Stimulated activated CD4-positive, alpha-beta T cell treated with anti-CD3 and anti-CD28 coated beads, TNF-alpha, amount 100 ng/mL, for 4 hours (primary cell): ENCODE measurements around the gene TNP2.
"Not testable (repeated sequence)": the region's sequence is repeated elsewhere in the genome, so short reads cannot be mapped to it uniquely, and the experiment has no call there.

ENCODE experiments used
- DNase-seq, 3 experiments: peaks; one replicate each; pipeline ENCODE4 v3.0.0-alpha.2; 2020; ENCODE audit warnings: low read depth in 3 of 3

Gene TNP2

DNA sequence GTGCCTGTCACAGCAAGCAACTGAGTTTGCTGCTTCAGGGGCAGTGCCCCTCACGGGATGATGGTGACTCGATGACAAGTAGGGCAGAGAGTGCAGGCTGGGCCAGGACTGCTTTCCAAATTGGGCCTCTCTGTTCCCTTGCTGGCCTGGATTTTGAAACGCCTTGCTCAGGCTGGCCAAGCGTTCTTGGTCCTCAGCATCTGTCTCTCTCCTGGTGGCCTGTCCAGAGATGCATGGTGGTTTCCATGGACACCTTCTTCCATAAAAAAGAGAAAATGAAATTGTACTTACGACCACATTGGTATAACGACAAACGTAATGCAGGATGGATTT, 31.4 kb upstream of the TNP2 start:
- DNase-seq: no peak

GRCh38 chr16:11299865-11300559, 30.9 kb upstream of the TNP2 start:
- no peak for DNase-seq

GRCh38 chr16:11298950-11299547, 29.9 kb upstream of the TNP2 start:
- not testable (repeated sequence) for DNase-seq

GRCh38 chr16:11298143-11298900, 29.2 kb upstream of the TNP2 start:
- DNase-seq: no peak

DNA sequence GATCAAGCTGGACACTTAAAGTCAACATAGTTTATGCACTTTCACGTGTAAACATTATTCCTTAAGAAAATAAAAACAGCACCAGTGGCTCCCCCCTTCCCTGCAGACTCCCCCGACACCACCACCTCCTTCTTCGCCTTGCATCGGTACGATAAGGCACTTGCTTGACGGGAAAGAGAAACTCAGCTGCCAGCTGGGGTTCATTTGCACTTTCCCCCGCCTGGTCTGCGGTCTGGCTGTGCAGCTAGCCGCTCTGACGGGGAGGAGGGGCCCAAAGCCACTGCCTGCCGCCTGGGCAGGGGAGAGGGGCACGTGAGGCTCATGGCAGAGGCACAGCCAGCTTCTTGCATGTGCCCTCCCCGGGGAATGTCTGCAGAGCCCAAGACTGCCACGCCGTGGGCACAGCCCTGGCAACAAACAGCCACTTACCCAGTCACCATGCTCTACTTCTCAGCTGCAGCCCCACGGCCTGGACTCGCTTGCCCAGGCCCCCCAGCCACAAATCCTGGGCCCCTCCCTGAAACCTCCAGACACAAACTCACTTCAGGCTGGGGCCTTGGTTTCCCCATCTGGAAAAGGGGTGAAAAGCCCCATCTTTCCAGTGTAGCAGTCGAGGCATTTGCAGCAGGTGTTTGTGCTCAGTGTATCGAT, 28.5 kb upstream of the TNP2 start:
- peak; percentile 37 to 41 (median 38) for DNase-seq

GRCh38 chr16:11296706-11297491, 27.8 kb upstream of the TNP2 start:
- DNase-seq: no peak

DNA sequence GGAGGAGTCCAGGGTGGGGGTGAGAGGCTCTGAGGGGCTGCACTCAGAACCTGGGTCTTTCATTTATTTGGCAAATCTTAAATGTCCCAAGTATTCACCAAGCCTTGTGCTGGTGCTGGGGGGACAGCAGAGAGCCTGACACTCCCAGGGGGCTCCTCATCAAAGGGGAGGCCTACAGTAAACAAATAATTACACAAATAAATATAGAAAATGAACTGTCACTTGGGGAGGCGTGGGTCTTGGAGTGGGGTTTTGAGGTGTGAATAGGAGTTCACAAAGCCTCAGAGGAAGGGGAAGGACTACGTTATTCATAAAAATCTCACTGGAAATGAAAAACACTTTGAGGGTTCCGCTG, 27.2 kb upstream of the TNP2 start:
- DNase-seq: no peak

- no peak for DNase-seq
Measured at GRCh38 chr16:11295672-11296071, 26.5 kb upstream of the TNP2 start.

DNA sequence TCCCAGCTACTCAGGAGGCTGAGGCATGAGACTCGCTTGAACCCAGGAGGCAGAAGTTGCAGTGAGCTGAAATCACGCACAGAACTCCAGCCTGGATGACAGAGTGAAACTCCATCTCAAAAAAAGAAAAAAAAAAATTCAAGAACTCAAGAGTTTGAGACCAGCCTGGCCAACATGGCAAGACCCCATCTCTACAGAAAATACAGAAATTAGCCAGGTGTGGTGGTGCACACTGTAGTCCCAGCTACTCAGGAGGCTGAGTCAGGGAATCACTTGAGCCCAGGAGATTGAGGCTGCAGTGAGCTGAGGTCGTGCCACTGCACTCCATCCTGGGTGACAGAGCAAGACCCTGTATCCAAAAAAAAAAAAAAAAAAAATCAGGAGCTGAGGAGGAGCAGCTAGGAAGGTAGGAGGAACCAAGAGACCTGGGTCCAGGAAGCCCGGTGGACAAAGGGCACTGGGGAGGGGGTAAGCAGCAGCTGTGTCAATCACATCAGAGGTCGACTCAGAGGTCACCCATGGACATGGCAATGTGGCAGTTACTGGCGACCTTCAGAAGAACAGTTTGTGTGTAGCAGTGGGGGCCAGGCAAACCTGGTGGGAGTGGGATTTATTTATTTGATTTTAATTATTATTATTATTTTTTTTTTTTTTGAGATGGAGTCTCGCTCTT, 23.1 kb upstream of the TNP2 start:
- no peak for DNase-seq

GRCh38 chr16:11291091-11291703, 22.1 kb upstream of the TNP2 start:
- DNase-seq: no peak

DNA sequence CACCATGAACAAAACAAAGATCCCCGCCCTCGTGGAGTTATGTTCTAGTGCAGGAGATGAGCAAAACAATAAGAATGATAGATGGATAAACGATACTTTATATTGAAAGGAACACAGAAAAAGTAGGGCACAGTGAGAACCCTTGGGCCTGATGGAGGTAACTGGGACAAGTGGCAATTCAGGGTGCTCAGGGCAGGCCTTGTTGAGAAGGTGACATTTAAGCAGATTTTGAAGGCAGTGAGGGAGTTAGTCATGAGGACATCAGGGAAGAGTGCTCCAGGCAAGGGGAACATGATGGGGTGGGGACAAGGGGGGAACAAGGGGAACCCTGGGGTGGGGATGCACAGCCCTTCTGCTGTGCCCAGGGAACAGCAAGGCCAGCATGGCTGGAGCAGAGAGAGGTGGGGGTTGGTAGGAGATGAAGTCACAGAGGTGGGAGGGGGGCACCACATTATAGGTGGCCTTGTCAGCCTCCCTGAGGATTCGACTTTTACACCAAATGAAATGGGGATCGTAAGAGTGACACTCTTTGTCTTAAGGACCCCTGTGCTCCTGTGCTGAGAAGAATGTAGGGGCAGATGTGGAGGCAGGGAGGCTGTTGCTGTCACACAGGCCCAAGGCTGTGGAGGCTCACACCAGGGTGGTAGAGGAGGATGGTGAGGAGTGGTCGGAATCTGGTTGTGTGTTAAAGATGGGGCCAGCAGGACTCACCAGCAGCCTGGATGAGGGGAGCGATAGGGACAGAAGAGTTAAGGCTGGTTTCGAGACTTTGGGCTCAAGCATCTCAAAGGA, 21.2 kb upstream of the TNP2 start:
- DNase-seq: no peak

- not testable (repeated sequence) for DNase-seq
Measured at GRCh38 chr16:11289696-11290095, 20.6 kb upstream of the TNP2 start.

DNA sequence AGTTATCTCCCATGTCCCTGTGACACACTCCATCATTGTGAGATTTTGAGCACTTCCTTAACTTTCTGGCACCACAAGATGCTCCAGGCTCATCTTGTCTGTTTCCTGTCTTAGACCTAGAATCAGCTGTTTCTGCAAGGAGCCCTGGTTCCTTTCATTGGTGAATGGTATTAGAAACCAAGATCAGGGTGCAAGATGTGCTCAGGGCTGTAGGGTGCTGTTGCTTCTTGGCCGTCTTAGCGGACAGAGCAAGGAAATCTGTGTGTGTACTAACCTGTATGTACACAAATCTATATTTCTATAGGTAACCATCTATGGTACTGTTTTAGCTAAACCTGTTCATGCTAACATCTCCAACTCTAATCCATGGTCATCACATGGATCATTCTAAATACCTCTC, 20.1 kb upstream of the TNP2 start:
- no peak for DNase-seq

DNA sequence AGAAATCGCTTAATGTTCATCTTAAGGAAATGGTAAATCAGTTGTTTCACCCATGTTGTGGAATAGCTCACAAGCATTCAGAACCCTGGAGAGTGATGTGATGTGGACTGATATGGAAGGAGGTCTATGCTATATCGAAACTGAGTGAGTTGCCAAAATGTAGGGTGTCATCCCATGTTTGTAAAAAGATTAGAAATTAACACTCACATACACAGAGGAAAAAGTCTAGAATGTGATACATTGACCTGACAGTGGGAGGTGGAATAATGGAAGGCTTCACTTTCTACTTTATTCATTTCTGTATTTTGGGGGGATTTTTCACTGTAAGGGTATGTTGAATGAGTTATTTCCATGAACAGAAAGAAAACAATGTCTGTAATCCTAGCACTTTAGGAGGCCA, 16.7 kb upstream of the TNP2 start:
- no peak for DNase-seq

DNA sequence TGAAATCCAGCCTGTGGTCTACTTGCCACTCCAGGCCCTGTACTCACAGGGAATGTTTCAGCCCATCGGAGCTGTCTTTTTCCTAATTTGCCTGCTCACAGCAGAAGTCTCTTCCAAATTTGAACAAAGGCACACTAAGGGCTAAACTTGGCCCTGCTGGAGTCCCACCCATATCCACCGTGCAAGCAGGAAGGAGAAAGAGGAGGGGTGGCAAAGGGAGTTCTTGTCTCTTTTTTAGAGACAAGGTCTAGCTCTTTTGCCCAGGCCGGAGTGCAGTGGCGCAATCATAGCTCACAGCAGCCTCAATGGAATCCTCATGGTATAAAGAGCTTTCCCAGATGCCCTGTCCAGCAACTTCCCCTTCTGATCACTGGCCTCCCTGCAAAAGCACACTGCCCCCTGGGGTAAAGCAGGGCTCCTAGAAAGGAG, 14.7 kb upstream of the TNP2 start:
- DNase-seq: no peak

DNA sequence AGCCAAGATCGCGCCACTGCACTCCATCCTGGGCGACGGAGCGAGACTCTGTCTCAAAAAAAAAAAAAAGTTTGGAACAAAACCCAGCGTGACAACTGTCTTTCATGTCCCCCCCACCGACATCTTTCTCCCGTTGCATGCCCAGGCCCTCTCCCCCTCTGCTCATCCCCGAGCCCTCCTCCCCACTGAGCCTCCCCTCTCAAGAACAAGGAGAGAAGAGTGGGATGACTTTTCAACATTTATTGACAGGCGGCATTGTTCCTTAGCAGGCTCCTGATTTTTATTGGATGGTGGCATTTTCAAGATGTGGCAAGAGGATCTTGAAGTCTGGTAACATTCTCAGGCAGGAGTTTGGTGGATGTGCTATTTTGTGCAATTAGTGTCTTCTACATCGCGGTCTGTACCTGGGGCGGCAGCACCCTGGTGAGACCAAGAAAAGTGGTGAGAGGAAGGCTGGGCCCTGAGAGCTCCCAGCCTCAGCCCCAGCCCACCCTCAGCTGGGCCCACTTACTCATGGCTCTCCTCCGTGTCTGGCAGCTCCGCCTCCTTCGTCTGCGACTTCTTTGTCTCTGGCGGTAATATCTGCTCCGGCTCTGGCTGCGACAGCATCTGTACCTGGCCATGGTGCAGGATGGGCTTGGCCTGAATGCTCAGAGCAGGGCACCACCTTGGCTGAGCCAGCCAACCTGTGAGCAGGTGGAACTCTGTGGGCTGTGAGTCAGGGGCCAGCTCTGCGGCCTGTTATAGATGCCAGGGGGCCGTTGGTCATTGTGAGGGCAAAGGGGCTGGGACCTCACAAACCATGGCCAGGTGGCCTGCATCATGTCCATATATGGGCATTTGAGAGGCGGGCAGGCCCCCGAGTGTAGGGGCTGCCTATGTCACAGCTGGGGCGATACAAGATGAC, 11.7 kb upstream of the TNP2 start, which contains the start of gene PRM1:
TSS of gene PRM1 (minus strand) at position 715 of the 907 bp plus-strand sequence. CDS start at position 623, 92 bp downstream.
- no peak for DNase-seq

DNA sequence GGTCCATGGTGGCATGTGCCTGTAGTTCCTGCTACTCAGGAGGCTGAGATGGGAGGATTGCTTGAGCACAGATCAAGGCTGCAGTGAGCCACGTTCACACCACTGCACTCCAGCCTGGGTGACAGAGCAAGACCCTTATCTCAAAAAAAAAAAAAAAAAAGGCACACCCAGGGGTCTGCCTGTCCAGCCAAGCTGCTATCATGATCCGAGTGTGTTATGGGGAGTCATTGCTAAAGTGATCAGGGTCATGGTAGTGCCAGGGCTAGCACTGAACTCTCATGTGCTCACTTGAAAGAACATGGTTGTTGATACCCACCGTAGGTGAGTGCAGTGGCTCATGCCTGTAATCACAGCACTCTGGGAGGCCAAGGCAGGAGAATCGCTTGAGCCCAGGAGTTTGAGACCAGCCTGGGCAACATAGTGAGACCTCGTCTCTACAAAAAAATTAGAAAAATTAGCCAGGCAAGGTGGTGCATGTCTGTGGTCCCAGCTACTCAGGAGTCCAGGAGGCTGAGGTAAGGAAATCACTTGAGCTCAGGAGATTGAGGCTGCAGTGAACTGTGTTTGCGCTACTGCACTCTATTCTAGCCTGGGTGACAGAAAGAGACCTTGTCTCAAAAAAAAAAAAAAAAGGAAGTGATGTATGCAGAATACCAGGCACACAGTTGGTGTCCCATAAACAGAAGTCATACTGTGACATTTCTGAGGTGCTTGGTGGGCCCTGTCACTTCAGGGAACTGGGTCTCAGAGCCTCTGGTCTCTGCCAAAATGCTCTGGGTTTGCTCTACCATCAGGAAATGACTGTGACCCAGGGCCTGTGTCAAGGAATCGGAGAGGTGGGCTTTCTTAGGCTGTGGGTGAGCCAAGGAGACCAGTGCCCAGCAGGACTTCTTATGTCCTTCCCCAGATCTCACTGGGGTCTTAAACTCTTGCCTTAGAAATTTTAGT, 9.8 kb upstream of the TNP2 start:
- no peak for DNase-seq
